Hypothalamus (tissue), 51 donors: ENCODE measurements around the gene BBLN.
"Not testable (repeated sequence)": the region's sequence is repeated elsewhere in the genome, so short reads cannot be mapped to it uniquely, and the experiment has no call there.

Experiments
- DNase-seq, 51 donors: peaks; one replicate each; lab custom pipeline; 2025; lab: John Stamatoyannopoulos, UW

BBLN gene

GRCh38 chr9:128123451-128124080 is 36.5 kb upstream of the BBLN start:
- DNase-seq = no peak

DNA sequence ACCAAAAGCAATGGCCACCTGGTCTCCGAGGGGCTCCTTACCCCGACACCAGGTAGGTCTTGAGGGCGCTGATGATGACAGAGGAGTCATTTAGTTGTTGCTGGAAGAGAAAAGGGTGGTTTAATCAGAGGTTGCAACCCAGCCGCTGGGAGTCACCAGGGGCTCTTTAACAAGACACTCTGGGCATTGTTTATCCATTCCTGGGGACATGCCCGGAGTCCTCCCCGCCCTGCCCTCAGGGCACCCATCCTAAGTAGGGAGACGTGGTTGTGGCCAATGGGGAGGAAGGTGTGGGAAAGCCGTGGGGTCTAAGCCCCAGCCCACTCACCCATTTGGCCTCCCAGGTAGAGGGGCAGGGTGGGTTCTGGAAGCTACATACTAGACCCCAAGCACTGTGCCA is 35.6 kb upstream of the BBLN start:
- no peak for DNase-seq

DNA sequence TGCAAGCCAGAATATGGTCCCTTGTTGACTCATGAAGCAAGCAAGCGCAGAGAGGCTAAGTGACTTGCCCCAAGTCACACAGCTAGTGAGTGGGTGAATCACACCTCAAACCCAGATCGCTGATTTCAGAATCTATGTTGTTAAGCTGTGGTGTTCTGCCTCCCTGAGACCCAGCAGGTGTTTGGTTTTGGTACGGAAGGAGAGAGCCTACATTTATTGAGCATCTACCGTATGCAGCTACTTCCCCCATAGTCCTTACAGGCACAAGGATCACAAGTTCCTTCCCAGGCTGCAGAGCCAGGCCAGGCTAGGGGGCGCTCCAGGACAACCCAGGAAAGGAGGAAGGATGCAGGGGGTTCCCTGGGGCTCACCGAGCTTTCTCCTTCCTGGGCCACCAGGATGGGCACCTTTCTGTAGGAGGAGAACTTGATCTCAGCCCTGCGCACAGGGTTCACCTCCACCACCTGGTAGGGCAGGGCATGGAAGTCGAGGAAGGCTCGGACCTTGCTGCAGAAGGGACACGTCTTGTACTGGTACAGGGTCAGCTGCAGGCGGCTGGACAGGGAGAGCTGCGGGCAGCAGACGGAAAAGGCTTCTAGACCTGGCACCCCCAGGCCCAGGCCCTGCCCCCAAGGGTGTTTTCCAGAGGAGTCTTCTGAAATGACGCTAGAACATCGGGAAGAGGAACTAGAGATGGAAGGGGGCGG is 35.0 kb upstream of the BBLN start:
- peak in 23 of 51 donors; percentile 12 to 56 (median 26) for DNase-seq

GRCh38 chr9:128125580-128126354 is 34.3 kb upstream of the BBLN start:
- no peak for DNase-seq

DNA sequence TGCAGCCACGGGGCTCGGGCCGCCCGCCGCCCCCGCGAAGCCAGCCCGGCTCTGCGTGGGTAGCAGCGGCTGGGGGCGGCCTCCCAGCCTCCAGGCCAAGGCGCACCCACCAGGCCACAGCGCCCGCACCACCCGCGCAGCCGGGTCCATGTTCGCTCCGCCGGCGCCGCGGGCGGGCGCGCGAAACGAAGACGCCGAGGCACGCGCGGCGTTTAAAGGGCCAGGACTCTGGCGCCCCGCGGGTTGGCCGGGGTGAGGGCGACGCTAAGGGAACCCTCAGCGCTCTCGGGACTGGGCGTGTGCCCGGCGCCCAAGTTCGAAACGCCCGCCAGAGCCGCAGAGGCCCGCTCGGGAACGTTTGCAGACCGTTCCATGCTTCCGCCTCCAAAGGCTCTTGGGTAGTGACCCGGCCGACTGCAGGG is 32.5 kb upstream of the BBLN start, which contains the start of gene PTGES2:
Gene PTGES2, minus strand, starts transcription at position 162 of the 422 bp plus-strand sequence. Its CDS starts 12 bp downstream, at position 150.
- peak in 48 of 51 donors; percentile 45 to 91 (median 78) for DNase-seq

DNA sequence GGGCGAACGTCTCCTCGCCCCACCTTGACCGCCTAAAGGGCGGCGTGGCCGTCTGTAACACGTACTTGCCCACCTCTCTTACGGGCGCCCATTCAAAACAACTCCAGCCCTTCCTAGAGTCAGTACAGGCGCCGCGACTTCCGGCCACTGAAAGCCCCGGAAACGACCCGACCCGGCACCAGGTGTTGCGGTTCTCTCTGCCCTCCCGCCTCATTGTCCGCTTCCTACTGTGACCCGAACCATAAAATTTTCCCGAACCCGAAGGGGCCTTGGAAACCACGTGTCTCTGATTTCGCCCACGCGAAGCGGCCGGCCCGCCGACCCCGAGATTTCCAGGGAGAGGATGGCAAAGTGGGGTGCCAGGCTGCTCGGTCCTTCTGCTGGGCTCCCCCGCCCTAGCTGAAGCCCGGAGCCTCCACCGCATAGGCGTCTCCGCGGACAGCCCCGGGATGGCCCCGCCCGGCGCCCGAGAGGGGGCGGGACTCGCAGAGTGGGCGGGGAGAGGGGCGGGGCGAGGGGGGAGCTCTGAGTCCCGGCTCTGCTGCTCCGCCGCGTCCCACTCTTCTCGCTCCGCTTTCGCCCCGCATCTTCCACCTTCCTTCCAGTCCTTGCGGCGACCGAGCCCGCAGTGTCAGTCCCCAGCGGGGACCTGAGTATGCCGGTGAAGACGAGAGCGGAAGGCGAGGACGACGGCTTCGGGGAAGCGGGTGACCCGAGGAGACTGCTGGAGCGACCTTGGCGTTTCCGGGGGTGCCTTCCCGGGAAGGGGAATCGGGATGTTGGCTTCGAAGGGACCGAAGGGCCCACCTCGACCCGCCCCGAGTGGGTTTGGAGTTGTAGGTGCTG is 31.9 kb upstream of the BBLN start:
- DNase-seq = peak in 50 of 51 donors; percentile 61 to 99 (median 86)

DNA sequence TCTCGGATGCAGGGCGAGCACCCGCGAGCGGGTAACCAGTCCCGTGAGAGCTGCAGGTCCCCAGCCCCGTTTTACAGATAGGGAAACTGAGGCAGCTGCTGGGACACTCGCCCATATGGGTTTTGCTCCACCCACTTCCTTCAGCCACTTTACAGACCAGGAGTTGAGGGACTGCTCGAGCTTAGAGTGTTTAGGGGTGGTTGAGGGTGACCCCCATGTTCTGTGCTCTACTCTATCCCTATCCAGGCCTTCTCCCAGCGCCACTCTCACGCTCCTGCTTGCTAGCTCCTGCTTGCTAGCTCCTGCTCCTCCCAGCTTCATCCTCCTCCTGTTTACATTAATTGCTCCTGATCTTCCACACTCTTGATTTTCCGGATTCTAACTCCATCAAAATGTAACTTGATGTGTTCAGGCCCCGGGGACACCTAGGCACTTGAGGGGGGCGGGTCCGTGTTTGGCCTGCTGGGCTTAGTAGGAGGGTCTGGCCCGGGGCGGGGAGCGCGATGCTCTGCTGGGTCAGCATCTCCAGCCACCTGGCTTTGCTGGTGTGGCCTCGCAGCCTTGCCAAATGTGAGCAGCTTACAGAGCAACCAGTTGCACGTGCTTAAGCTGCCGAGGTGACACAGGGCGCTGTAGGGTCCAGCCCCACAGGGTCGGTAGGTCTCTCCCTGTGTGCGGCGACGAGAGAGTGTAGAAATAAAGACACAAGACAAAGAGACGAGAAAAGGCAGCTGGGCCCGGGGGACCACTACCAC is 31.1 kb upstream of the BBLN start:
- no peak for DNase-seq

DNA sequence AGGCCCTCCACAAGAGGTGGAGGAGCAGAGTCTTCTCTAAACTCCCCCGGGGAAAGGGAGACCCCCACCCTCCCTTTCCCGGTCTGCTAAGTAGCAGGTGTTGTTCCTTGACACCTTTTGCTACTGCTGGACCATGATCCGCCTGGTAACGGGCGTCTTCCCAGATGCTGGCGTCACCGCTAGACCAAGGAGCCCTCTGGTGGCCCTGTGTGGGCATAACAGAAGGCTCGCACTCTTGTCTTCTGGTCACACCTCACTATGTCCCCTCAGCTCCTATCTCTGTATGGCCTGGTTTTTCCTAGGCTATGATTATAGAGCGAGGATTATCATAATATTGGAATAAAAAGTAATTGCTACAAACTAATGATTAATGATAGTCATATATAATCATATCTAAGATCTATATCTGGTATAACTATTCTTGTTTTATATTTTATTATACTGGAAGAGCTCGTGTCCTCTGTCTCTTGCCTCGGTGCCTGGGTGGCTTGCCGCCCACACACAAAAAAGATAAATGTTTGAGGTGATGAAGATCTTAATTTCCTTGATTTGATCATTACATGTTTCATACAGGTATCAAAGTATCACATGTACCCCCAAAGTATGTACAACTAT is 30.0 kb upstream of the BBLN start:
- peak in 10 of 51 donors; percentile 24 to 66 (median 43) for DNase-seq

- not testable (repeated sequence) for DNase-seq
Observed at GRCh38 chr9:128130651-128131050, 29.4 kb upstream of the BBLN start.

DNA sequence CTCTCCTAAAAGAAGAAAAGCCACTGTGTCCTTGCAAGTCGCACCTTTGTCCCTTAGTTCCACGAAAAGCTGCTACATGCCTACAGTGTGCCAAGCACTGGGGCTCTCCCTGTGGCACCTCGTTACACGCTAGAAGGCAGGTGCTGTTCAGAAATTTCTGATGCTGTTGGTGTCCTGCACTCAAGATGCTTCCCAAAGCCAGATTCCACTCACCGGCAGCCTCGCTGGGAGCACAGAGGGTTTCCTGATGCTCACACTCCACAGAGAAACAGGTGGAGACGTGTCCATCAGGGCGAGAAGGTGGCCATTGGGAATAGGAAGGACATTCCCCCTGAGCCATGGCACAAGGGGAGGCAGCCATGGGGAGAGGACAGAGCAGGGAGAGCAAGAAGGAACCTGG is 28.7 kb upstream of the BBLN start:
- not testable (repeated sequence) for DNase-seq

DNA sequence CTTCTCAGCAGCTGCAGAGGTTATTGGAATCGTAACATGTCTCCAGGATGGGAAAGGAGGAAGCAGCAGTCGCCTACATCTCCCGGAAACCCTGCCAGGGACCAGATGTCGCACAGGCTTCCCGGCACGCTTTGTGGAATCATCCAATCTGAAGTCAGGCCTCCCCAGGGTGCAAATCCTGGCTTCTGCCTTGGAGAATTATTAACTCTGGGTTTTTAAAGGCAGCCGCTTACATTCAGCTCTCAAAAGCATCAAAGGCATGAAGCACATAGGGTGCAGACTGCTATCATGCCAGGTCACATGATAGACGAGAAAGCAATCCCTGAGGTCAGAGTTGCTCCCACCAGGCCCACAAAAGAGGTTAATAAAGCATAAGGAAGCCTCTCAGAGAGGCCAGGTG is 27.9 kb upstream of the BBLN start:
- DNase-seq = peak in 1 of 51 donors; percentile 6

- not testable (repeated sequence) for DNase-seq
Observed at GRCh38 chr9:128135561-128135960, 24.5 kb upstream of the BBLN start.

DNA sequence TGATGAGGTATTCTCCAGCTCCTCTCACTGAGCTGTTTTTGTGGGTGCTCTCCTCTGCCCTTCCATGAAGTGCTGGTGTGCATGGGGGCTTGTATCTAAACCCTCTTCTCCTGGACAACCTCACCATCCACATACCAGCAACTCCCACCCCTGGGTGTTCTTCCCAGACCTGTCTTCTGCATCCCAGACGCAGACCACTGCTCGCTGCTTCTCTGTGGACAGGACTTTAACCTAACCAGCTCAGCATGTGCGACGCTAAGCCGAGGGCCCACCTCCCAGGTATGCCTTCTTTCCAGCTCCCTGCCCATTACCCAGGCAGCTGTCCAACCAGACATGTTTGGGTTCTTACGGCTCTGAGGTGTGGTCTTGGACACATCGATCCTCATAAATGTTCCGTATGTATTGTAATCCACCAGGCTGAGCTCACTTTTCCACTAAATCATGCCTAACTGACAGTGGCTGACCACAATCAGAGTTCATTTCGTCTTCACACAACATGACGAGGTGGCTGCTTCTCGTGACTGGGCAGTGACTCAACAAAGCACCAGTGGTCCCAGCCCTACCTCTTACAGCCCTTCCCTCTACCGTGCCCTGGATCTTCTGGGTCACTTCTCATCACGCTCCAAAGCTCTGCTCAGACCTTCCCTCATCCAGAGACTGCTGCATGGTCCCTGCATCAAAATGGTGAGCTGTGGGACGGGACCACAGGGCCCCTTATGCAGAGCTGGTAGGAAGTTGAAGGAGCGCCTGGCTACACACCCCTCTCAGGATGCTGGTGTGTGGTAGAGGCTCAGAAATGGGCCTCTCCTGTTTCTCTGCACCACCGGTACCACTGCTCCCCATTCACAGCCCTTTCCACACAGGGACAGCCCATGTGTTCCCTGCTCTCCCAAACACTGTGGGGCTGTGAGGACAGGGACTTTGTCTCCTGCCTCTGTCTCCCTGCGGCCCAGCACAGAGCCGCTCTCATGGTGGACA is 23.0 kb upstream of the BBLN start:
- no peak for DNase-seq

DNA sequence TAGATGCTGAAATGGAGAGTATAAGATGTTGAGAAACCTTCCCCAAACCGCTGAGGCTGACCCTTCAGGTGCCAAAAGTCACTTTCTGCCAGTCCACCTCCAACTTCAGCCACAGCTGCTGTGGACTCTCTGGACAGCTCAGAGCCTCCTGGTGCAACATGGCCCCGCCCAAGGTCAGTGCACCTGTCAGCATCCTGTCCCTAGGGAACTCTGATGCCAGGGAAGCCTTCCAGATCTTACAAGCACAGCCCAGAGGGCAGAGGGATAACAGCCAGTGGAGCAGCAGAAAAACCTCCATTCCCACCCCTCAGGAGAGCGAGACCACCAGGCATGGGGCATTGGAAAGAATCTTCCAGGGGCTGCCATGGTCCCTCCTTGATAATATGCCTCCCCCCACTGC is 22.1 kb upstream of the BBLN start:
- DNase-seq = no peak

- no peak for DNase-seq
Observed at GRCh38 chr9:128139621-128140020, 20.4 kb upstream of the BBLN start.

DNA sequence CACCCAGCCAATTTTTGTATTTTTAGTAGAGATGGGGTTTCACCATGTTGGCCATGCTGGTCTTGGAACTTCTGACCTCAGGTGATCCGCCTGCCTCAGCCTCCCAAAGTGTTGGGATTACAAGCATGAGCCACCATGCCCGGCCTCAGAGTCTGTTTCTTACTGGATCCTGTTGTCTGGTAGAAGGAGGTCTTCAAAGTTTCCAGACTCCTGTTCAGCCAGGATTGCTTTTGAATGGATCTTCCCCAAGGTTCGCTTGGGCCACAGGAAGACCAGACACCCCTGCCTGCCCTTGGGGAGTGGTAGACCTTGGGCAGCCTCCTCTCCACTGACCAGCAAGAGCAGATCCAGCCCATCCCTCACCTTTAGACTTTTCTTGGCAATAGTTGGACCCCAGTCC is 18.5 kb upstream of the BBLN start:
- no peak for DNase-seq

DNA sequence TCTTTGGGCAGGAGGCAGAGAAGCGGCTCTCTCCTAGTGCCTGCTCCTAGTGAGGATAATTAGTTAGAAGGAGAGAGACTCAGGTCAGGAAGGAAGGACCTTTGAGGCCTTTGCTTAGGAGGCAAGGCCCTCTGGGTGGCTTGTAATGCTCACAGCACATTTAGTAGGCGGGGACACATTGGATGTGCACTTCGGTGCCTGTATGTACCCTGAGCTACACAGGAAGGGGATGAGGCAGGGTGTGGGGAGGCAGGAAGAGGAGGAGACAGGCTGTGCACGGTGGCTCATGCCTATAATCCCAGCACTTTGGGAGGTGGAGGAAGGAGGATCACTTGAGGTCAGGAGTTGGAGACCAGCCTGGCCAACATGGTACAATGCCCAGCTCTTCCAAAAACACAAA is 18.0 kb upstream of the BBLN start:
- DNase-seq = no peak

- no peak for DNase-seq
Observed at GRCh38 chr9:128142596-128142995, 17.5 kb upstream of the BBLN start.
